ENCODE measurements around the gene ARHGAP10. TPM values are rescaled to one million over a fixed set of nuclear protein-coding genes. Genes with fewer than 3 reads are reported as not detected.

Gene ARHGAP10
- total RNA-seq, 1 experiment from 2014 or later = 9.0 TPM

DNA sequence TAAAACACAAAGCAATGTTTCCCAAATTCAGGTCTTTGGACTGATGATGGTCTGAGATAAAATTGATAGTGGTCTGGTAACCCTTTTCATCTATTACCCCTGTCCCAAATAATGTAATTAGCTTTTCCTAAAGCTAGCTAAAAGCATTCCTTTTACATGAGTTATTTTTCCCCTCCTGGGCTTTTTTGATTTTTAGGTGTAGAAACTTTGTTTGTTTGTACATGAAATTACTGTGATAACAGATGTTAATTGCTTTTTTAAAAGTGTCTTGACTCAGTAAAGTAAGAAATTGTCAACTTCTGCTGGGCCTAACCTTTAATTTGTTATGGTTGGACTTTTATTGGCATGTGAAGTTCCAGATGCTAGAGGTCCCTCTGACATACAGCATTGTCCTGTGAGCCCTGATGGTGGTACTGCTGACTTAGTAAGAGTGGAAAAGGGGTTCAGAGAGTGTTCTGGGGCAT, 145.5 kb downstream of the ARHGAP10 start:
- no TSS peak for BruUV-seq (replicated peaks)
- Histone ChIP-seq H3K9ac (ENCODE audit: low read length) (no peak overlapping the region), H3K79me2 (ENCODE audit: low read length) (no peaks in the 10 kb centered on the region), H2AFZ (ENCODE audit: low read length) (no peak overlapping the region), H3K36me3 (ENCODE audit: low read depth, low read length) (no peaks in the 10 kb centered on the region; the same call in 1 of the 2 replicates), H3F3A (ENCODE audit: low read length, unreplicated experiment) (no peaks in the 10 kb centered on the region), H3K27me3 (ENCODE audit: low read length) (no peaks in the 10 kb centered on the region), H3K9me2 (replicated peaks; ENCODE audit: low read length) (no peaks in the 10 kb centered on the region), H3K4me1 (ENCODE audit: insufficient read depth, low read length) (no peaks in the 10 kb centered on the region), H3K9me3 (ENCODE audit: low read length) (no peaks in the 10 kb centered on the region), H3K27ac (ENCODE audit: low read length) (no peak overlapping the region), H3K4me3 (ENCODE audit: low read length) (no peak overlapping the region), H4K20me1 (ENCODE audit: low read length) (no peaks in the 10 kb centered on the region), H3K4me2 (ENCODE audit: low read length) (no peak overlapping the region)
- CTCF ChIA-PET = interaction anchor here (0.7 to 1.3 kb wide), 2 partner anchors 10 to 495 kb away, joined by 3 read pairs; no protein-coding TSS in a partner anchor
- TF ChIP-seq EZH2phosphoT487 (IDR thresholded peaks at IDR 0.05; ENCODE audit: borderline replicate concordance, low read length) (no peak), EZH2 (IDR thresholded peaks at IDR 0.05; ENCODE audit: low read length, unreplicated experiment) (no peak)
- TF ChIP-seq, protein P1, sequence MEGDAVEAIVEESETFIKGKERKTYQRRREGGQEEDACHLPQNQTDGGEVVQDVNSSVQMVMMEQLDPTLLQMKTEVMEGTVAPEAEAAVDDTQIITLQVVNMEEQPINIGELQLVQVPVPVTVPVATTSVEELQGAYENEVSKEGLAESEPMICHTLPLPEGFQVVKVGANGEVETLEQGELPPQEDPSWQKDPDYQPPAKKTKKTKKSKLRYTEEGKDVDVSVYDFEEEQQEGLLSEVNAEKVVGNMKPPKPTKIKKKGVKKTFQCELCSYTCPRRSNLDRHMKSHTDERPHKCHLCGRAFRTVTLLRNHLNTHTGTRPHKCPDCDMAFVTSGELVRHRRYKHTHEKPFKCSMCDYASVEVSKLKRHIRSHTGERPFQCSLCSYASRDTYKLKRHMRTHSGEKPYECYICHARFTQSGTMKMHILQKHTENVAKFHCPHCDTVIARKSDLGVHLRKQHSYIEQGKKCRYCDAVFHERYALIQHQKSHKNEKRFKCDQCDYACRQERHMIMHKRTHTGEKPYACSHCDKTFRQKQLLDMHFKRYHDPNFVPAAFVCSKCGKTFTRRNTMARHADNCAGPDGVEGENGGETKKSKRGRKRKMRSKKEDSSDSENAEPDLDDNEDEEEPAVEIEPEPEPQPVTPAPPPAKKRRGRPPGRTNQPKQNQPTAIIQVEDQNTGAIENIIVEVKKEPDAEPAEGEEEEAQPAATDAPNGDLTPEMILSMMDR (conservative IDR thresholded peaks at IDR 0.05; ENCODE audit: low read depth, low read length) = no peak
- ATAC-seq (no peak), DNase-seq (no peak)
- intact Hi-C loops (cut with micrococcal nuclease) = no loop called here
- POLR2A ChIA-PET (ENCODE audit: unreplicated experiment) = no interaction called here

DNA sequence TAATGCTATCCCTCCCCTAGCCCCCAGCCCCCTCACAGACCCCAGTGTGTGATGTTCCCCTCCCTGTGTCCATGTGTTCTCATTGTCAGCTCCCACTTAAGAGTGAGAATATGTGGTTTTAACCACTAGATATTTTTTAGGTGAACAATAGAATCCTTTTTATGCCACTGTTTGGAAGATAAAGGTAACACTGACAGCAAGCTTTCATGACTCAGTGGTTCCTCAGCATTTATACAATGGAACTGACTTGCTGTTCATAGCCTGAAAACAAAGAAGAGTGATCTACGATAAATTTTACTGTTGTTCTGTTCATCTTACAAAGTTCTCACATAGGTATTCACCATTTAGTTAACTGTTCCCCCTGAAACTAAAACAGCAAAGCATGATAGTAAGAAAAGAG, 147.8 kb downstream of the ARHGAP10 start:
- Histone ChIP-seq H3K27ac (ENCODE audit: low read length) (no peak overlapping the region), H3F3A (ENCODE audit: low read length, unreplicated experiment) (no peaks in the 10 kb centered on the region), H3K36me3 (ENCODE audit: low read depth, low read length) (no peaks in the 10 kb centered on the region; the same call in 1 of the 2 replicates), H3K9ac (ENCODE audit: low read length) (no peak overlapping the region), H3K9me2 (replicated peaks; ENCODE audit: low read length) (no peaks in the 10 kb centered on the region), H3K4me3 (ENCODE audit: low read length) (no peak overlapping the region), H3K9me3 (ENCODE audit: low read length) (no peaks in the 10 kb centered on the region), H3K79me2 (ENCODE audit: low read length) (no peaks in the 10 kb centered on the region), H3K27me3 (ENCODE audit: low read length) (no peaks in the 10 kb centered on the region), H4K20me1 (ENCODE audit: low read length) (no peaks in the 10 kb centered on the region), H3K4me1 (ENCODE audit: insufficient read depth, low read length) (no peaks in the 10 kb centered on the region), H3K4me2 (ENCODE audit: low read length) (no peak overlapping the region), H2AFZ (ENCODE audit: low read length) (no peak overlapping the region)
- TF ChIP-seq, protein P1 (conservative IDR thresholded peaks at IDR 0.05; ENCODE audit: low read depth, low read length) = no peak
- TF ChIP-seq EZH2phosphoT487 (IDR thresholded peaks at IDR 0.05; ENCODE audit: borderline replicate concordance, low read length) = no peak
- no peak for TF ChIP-seq EZH2 (IDR thresholded peaks at IDR 0.05; ENCODE audit: low read length, unreplicated experiment)
- DNase-seq = no peak
- ATAC-seq = no peak
- intact Hi-C loops (cut with micrococcal nuclease) = no loop called here
- BruUV-seq (replicated peaks) = no TSS peak
- ChIA-PET POLR2A (ENCODE audit: unreplicated experiment) (no interaction called here), CTCF (no interaction called here)

DNA sequence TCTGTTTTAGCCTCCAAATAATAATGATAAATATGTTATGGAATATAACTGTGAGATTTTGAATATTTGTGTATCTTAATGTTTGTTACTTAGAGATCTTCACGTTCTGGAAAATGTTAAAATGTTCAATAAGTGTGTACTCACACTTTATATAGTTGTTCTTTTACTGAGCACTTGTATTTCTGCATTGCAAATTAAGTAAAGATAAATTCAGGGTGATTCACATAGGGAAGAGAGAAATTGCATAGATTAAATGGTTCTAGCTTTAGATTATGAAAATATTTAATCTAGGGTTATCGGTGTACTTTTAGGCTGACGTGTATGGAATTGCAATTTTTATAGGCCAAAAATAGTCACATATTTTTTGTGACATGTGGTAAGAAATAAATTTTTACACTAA, 148.6 kb downstream of the ARHGAP10 start:
- Histone ChIP-seq H2AFZ (ENCODE audit: low read length) (no peak overlapping the region), H3K27me3 (ENCODE audit: low read length) (no peaks in the 10 kb centered on the region), H3K9me3 (ENCODE audit: low read length) (no peaks in the 10 kb centered on the region), H3K79me2 (ENCODE audit: low read length) (no peaks in the 10 kb centered on the region), H3K27ac (ENCODE audit: low read length) (no peak overlapping the region), H3K4me3 (ENCODE audit: low read length) (no peak overlapping the region), H3F3A (ENCODE audit: low read length, unreplicated experiment) (no peaks in the 10 kb centered on the region), H3K9ac (ENCODE audit: low read length) (no peak overlapping the region), H3K4me1 (ENCODE audit: insufficient read depth, low read length) (no peaks in the 10 kb centered on the region), H4K20me1 (ENCODE audit: low read length) (no peaks in the 10 kb centered on the region), H3K36me3 (ENCODE audit: low read depth, low read length) (no peaks in the 10 kb centered on the region; the same call in 1 of the 2 replicates), H3K4me2 (ENCODE audit: low read length) (no peak overlapping the region), H3K9me2 (replicated peaks; ENCODE audit: low read length) (no peaks in the 10 kb centered on the region)
- DNase-seq = no peak
- ChIA-PET CTCF (no interaction called here), POLR2A (ENCODE audit: unreplicated experiment) (no interaction called here)
- no peak for ATAC-seq
- no peak for TF ChIP-seq EZH2phosphoT487 (IDR thresholded peaks at IDR 0.05; ENCODE audit: borderline replicate concordance, low read length)
- TF ChIP-seq, protein P1 (conservative IDR thresholded peaks at IDR 0.05; ENCODE audit: low read depth, low read length) = no peak
- no peak for TF ChIP-seq EZH2 (IDR thresholded peaks at IDR 0.05; ENCODE audit: low read length, unreplicated experiment)
- BruUV-seq (replicated peaks) = no TSS peak
- intact Hi-C loops (cut with micrococcal nuclease) = no loop called here
